HG03521 (cell line): ENCODE data around the gene LIMA1.
"Not testable (repeated sequence)": the region's sequence is repeated elsewhere in the genome, so short reads cannot be mapped to it uniquely, and the experiment has no call there.

Experiments
- ATAC-seq: cut with Tn5 transposase; IDR thresholded peaks from one replicate; pipeline ENCODE4 v1.9.1; 2021; ENCODE audit warnings: mild to moderate bottlenecking, moderate library complexity; ENCODE audit not compliant: unreplicated experiment

LIMA1 gene

DNA sequence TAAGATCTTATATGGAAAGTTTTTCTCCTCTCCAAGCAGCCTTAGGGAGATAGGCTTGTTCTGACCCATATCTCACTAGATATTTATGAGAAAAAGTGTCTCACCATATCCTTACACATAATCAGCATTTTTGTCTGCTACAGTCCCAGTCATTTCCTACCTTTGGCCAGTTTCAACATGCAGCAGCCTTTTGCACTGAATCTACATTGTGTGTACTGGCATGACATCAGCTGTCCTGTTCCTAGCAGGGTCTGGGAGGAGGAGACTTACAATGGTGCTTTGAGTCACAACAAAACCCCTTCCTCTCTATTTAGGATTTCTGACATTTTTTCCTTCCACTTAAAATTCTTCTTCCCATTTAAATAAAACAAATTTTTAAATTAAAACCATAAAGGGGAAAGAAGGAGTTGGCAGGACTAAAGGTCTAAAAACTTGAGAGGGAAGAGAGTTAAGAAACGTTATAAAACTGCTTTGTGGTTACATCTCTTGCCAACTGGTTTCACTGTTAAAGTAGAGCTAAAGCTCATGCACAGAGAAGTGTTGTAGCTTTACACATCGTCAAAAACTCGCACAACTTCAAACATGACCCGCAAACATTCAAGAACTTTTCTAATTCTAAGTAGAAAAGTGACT lies 62.8 kb downstream of the LIMA1 start:
- ATAC-seq: no peak

DNA sequence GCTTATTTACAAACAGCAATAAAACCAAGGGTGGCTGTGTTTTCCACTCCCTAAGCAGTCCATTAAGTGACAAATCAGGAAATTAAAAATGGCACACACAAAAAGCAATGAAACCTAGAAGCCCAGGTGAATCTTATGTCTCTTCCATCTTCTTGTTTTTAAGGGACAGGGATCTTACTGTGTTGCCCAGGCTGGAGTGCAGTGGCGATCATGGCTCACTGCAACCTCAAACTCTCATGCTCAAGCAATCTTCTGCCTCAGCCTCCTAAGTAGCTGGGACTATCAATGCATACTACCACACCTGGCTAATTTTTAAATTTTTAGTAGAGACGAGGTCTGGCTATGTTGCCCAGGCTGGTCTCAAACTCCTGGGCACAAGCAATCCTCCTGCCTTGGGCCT lies 63.8 kb downstream of the LIMA1 start:
- ATAC-seq: no peak

DNA sequence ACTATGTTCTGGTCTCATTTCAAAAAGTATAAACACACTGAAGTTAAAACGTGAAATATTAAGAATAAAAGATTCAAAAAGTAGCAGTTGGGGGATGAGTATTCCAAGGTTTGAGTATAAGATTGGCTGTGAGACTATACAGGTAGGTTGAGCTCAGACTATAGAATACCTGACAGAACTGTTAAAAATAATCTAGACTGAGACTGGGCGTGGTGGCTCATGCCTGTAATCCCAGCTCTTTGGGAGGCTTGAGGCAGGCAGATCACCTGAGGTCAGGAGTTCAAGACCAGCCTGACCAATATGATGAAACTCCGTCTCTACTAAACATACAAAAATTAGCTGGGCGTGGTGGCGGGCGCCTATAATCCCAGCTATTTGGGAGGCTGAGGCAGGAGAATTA lies 64.3 kb downstream of the LIMA1 start:
- not testable (repeated sequence) for ATAC-seq

DNA sequence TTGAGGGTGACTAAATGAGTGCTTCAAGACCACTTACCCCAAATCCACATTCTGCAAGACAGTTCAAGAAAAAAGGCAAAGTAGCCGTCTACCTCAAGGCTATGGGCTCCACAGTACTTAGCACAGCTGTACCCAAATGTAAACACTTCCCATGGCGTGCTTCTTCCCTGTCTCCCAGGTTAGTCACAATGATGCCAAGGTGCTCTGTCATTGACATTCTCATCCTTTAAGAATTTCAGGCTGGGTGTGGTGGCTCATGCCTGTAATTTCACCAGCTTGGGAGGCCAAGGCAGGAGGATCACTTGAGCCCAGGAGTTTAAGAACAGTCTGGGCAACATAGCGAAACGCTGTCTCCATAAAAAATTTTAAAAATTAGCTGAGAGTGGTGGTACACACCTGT lies 64.9 kb downstream of the LIMA1 start:
- ATAC-seq: no peak

DNA sequence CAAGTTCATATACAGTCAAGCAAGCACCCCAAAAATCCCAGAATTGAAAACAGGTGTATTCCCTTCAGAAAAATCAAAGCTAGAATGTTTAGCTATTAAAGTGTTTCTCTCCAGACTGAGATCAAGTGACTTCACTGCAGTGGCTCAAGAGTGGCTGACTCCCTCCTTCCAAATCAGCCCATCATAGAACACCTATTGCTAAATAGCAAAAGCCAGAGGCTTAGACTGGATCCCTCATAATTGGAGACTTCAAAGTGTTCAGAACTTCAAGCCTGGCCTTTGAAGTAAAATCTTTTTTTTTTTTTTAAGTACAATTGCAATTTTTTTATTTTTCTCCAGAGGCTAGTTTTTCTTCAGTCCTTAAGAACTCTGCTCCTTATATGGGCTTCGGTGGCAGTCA lies 66.1 kb downstream of the LIMA1 start:
- ATAC-seq: no peak

DNA sequence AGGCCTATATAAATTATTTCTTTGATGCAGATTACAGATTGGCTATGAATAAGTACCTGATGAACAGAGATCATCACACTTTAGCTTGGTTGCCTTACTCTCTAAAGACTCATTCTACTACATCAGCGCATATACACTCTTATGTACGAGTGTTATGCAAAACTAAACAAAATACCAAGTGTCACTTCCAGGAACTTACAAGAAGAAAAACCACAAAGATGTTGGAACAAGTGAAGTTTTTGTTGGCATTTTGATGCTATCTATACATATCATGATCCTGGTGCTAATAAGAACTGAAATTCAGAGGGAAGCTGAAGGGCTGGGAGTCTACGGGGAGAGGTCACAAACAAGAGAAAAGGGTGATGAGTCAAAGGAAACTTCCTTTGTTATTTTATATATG lies 68.3 kb downstream of the LIMA1 start:
- no peak for ATAC-seq

DNA sequence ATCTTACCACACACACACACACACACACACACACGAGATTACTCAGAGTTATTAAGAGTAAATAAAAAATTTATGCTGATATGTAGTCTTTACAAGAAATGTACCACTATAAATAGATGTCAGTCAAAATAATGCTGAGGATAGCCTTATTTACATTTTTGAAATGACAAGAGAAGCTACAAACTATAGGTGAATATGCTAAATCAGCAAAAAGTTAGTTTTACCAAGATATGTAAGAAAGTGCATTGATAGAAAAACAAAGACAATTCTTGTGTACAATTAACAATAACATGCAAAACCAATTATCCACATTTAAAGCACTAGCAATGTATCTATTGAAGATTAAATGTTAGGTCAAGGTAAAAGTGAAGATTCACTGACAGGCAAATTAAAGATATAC lies 69.3 kb downstream of the LIMA1 start:
- no peak for ATAC-seq

DNA sequence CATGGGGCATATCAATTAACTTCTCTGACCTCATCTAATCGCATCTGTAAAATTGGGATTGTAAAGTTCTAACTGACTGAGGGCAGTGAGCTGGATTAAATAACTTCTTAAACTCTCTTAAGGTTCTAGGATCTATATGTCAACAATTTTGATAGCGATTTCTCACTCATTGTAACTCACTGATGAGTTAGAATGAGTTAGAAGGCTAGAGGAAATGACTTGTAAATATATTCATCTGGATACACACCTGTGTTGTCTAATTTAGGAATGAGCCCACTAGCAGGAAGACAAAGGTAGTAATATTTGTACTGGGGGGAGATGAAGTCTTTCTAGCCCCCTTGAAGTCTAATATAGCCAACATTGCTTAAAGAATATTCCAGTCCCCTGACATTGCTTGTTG lies 69.9 kb downstream of the LIMA1 start:
- ATAC-seq: no peak

DNA sequence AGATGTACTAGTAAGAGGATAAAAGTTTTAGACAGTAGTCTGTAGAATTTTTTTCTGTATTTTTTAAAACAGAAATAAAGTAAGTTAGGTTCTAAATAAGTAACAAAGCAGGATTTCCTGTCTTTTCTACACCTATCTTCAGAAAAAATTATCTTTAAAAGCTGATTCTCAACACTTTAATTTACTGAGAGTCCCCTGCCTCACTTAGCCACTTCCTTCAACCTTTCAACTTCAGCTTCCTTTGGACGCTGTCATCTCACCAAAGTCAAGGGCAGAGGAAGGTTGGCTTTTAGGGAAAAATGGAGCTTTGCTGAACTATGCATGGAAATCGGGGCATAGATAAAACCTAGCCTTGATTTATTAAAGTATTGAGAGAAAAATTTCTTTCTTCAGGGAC lies 71.3 kb downstream of the LIMA1 start:
- ATAC-seq: no peak

DNA sequence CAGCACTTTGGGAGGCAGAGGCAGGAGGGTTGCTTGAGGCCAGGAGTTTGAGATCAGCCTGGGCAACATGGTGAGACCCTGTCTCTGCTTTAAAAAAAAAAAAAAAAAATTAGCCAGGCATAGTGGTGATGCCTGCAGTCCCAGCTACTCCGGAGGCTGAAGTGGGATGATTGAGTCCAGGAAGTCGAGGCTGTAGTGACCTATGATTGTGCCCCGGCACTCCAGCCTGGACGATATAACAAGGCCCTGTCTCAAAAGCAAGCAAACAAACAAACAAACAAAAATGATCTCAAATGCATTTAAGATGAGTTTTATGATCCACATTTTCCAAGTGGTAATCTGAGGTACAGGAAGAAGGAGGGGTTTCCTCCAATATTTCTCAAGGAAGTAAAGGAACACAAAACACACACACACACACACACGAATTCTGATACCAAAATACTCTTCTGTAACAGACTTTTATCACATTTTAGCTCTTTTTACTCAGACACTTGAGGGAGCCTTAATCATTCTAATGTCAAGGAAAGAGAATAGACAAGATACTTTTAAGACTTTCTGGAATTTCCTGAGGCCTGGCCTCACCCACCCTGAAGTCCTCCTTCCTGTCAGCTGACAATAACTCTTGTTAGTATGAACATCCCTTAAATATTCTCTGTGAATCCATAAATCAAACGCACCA lies 71.8 kb downstream of the LIMA1 start:
- ATAC-seq: no peak

DNA sequence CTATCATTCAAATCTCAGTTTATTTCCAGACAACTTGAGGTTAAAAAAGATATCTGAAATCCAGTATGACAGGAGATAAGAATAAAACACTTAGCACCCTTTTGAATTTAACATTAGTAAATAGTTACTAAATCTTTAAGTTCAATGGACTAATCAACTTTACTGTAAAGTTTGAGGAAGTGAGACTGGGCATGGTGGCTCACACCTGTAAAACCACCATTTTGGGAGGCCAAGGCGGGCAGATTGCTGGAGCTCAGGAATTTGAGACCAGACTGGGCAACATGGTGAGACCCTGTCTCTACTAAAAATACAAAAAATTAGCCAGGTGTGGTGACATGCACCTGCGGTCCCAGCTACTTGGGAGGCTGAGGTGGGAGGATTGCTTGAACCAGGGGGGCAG lies 75.9 kb downstream of the LIMA1 start:
- no peak for ATAC-seq

DNA sequence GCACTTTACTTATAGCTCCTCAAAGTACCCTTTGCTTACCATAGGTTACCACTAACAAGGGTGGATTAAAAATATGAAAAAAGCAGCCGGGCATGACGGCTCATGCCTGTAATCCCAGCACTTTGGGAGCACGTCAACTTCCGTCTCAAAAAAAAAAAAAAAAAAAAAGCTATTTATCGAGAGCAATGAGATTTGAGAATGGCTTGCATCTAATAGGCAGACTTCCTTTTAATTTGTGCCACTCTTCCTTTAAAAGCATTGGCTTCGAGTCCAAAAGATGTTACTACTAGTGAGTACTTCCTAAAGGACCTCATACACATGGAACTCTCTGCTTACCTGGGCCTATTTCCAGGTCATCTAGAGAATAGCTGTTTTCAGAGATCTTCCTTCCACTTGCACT lies 77.7 kb downstream of the LIMA1 start:
- no peak for ATAC-seq

DNA sequence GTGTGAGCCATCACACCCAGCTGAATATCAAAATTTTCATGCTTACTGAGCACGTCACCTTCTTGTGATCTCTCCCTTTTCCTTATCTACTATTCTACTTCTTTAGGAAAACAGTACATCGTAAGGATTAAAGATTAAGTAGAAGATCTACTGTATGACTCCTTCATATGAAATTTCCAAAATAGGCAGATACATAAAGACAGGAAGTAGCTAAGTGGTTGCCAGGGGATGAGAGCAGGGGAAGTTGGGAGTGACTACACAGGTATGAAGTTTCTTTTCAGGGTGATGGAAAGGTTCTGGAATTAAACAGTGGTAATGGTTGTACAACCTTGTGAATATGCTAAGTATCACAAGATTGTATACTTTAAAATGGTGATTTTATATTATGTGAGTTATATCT lies 79.6 kb downstream of the LIMA1 start:
- no peak for ATAC-seq

DNA sequence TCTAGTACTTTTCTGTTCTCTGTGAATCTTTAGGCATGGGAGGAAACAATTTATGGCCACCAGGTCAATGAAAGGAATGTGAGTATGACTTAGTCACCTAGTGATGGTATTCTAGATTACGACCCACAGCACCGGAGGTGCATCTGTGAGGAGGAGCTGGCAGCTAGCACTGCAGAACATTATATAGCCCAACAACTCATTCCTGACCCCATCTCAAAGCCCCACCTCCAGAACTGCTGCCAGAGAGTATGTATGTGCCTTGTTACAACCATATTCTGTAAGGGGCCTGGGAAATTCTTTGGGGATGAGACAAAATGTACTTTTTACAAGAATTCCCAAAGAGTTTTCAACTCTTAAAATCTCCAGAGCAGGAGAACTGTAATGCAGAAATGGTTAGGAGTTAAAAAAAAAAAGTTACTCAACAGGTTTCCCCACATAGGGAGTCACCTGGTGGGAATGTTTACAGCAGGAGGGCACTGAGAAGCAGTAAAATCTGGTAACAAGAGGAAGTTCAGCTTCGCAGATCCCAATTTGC lies 81.3 kb downstream of the LIMA1 start:
- ATAC-seq: no peak

DNA sequence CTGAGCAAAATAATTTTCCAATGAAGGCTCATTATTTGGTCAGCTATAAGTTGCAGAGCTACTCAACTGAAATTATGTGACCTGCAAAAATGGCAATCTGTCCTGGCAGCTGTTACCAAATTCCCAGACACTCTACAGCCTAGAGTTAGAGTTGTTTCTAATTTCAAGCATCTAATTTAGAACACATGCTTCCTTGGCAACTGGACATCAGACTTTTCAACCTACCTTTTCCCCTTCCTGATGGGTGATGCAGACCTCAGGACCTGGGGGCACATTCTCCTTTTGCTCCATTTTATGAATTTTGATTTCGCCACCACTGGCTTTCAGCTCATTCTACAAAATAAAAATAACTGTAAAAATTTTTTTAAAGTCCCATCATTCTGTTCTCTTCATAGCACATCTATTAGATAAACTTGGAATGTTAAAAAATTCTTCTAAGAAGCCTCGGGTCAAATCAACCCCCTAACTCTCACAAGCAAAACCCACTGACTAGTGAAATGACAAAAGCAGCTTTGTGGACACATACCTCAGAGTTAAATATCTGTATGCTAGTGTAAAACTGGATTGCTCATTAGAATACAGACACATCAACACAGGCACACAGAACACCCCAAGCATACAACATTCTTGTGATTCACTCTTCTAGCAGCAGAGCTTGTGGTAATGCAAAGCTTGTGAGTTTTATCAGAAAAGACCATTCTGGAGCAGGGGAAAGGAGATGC lies 82.6 kb downstream of the LIMA1 start:
- ATAC-seq: no peak

DNA sequence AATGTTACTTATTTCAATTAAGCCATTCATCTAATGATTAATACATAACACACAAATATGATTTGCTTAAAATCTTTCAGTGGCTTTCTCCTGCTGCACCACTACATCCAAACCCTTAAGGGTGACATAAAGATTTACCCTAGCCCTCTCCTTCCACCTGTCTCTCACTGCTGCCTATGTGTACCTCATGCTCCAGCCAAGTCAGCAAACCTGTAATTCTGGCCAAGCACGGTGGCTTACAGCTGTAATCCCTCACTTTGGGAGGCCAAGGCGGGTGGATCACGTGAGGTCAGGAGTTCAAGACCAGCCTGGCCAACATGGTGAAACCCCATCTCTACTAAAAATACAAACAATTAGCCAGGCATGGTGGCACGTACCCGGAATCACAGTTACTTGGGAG lies 84.5 kb downstream of the LIMA1 start:
- no peak for ATAC-seq

DNA sequence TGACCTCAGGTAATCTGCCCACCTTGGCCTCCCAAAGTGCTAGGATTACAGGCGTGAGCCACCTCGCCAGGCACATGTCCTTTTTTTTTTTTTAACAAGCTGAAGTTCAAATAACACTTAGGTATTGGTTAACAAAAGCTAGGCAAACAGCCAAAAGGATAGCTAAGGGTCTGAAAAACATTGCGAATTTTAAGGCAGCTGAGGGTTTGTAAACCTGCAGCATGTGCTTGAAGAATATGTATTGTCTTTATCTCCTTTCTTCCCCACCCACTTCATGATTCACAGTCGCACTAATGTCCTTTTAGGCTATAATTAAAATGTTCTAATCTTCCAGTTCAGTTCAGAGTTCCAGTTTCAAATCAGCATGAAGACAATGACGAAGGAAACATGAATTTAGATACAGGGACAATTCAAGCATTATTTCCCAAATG lies 86.0 kb downstream of the LIMA1 start:
- ATAC-seq: no peak

DNA sequence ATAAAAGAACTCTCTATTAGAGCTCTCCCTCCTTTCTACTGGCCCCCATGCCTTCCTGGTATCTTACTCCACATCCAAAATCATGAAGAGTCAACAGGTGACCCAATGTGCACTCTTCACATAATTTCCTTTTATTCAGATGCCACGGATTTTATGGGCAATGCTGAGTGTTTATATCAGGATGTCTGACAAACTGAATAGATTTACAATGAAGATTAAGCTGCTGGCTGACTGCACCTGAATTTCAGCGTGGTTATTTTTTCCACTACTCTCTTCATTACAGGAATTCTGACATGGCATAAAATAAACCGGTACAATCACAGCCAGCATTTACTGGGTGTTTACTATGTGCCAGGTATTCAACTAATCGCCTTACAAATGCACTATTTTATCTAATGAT lies 86.8 kb downstream of the LIMA1 start:
- no peak for ATAC-seq

DNA sequence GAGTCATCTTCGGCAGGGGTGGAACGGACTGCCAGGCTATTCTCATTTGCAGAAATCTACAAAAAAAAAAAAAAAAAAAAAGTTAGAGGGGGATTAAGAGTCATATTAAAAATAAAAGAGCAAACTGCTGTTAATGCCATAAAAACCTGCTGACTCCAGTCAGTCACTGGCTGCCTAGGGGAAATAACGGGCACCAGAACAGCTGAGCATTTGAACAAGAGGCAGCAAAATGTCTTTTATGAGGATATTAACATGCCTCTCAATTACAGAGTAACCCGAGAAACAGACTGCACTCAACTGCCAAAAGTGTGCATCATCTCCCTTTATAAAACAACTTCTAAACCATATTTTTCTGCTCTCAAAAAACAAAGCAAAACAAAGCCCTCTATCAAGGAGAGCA lies 87.5 kb downstream of the LIMA1 start:
- ATAC-seq: no peak

DNA sequence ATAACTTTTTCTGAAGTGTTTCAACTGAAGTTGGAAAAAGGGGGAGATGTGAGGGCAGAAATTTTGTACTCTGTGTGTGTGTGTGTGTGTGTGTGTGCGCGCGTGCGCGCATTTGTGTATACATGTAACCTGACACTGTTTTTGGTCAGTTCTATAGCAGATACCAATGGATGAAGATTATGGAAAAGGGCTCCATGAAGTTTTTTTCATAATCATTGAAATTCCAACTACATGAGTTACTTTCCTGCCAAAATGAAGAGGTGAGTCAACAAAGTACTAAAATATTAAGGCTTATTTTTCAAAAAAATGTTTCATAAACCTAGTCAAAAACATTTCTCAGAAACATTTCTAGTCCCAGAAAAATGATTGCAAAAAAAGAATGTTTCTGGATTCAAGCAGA lies 90.4 kb downstream of the LIMA1 start:
- ATAC-seq: no peak

DNA sequence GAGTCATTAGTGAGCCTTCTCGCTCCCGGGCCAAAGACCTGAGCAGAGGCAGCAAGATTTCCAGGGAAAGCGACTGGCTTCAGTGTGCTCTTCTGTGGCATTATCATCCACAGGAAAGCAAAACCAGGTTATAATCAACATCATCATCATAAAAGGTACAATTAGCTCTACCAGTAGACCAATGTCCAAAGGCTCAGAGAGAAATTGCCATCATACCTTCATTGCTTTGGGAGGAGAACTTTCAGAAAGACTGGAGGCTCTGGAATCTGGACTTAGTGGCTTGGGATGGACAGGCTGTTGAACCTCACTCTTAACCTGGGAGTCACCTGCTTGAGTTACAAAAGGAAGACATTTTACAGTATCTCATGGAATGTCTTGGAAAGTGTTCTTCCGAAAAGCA lies 91.1 kb downstream of the LIMA1 start:
- no peak for ATAC-seq

DNA sequence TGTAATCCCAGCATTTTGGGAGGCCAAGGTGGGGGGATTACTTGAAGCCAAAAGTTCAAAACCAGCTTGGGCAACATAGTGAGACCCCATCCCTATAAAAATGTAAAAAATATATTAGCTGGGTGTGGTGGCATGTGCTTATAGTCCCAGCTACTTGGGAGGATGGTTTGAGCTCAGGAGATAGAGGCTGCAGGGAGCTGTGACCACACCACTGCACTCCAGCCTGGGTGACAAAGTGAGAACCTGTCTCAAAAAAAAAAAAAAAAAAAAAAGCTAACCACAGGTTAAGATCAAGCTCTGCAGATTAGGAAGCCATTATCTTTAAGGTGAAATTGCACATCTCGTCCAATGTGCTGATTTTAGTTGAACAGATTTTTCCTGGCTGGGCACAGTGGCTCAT lies 92.5 kb downstream of the LIMA1 start:
- no peak for ATAC-seq
